HepG2 (cell line): ENCODE data around the gene SERPINB6. TPM values are rescaled to one million over a fixed set of nuclear protein-coding genes. Genes with fewer than 3 reads are reported as not detected.
A peak's percentile ranks its signal among the peaks of the same experiment; 100 is the strongest.

Source experiments
- ATAC-seq: fragments of 200-7000 bp; cut with Tn5 transposase; 3 replicates; pipeline ENCODE4 v1.9.1; 2020; ENCODE audit warnings: mild to moderate bottlenecking, moderate library complexity
- BruUV-seq: library from RNA; stranded (reverse); fragments of 400-500 nt; replicated peaks from 2 replicates; lab custom pipeline; 2021; lab: Mats Ljungman, UMichigan
- CTCF ChIA-PET: fragments of 300-600 bp; formaldehyde crosslinking; extraction: SDS; loops from one replicate; lab custom pipeline; 2021; ENCODE audit warnings: low total read pairs, inconsistent platforms, low intra/inter-chr PET ratio; lab: Yijun Ruan, JAX
- POLR2A ChIA-PET: fragments of 350-600 bp; sonication (Branson Sonifier 250); formaldehyde crosslinking; loops from one replicate; lab custom pipeline; 2020; ENCODE audit warnings: antibody characterized with exemption, inconsistent platforms; lab: Yijun Ruan, JAX
- DNase-seq: peaks from one replicate; pipeline ENCODE4 v3.0.0-alpha.2; 2015; ENCODE audit warnings: low spot score
- FAIRE-seq: peaks from 3 replicates; lab custom pipeline; 2011; peaks lifted over from hg19 to GRCh38; lab: Jason Lieb, UNC
- H2AFZ ChIP-seq: one replicate; pipeline ENCODE4 v1.6.1; 2011; ENCODE audit warnings: low read length, inconsistent platforms
- H3K27ac ChIP-seq: fragments of 300-600 bp; 3 replicates; pipeline ENCODE4 v1.8.0; 2011; ENCODE audit warnings: mixed run types, mild to moderate bottlenecking, mixed read lengths, low read length, inconsistent platforms; ENCODE audit not compliant: insufficient read depth; ENCODE audit errors: extremely low read length
- H3K27me3 ChIP-seq, 2 experiments: fragments of 200-600 bp in 1 of 2; 2 replicates in 1 of 2; 3 replicates in 1 of 2; pipeline versions ENCODE4 v1.6.0 to v1.8.0; 2011; ENCODE audit warnings: low read length in 2 of 2, mild to moderate bottlenecking in 2 of 2, moderate library complexity in 2 of 2, inconsistent platforms in 1 of 2; ENCODE audit not compliant: insufficient read depth in 2 of 2, control insufficient read depth in 1 of 2
- H3K36me3 ChIP-seq, 2 experiments: fragments of 200-600 bp in 1 of 2; replicated peaks in 1 of 2; 2 replicates in 1 of 2; 3 replicates in 1 of 2; pipeline versions ENCODE4 v1.5.1 to v1.8.0; 2011; ENCODE audit warnings: low read length in 2 of 2, inconsistent platforms in 1 of 2; ENCODE audit not compliant: insufficient read depth in 2 of 2, control insufficient read depth in 1 of 2
- H3K4me1 ChIP-seq: 2 replicates; pipeline ENCODE4 v1.5.1; 2012; ENCODE audit warnings: low read length, inconsistent platforms; ENCODE audit not compliant: insufficient read depth
- H3K4me2 ChIP-seq: 2 replicates; pipeline ENCODE4 v1.6.0; 2011; ENCODE audit warnings: low read depth, low read length, inconsistent platforms
- H3K4me3 ChIP-seq, 3 experiments: fragments of 200-600 bp in 1 of 3; sonication (generic), shearing (Covaris generic) in 1 of 3; replicated peaks in 1 of 3; 2 replicates each; pipeline ENCODE4 v1.5.1; 2011 to 2016; ENCODE audit warnings: low read length in 3 of 3, inconsistent platforms in 2 of 3, low read depth in 2 of 3, mild to moderate bottlenecking in 2 of 3, control low read depth in 1 of 3, mixed read lengths in 1 of 3; ENCODE audit not compliant: insufficient read depth in 1 of 3
- H3K79me2 ChIP-seq: one replicate; pipeline ENCODE4 v1.6.1; 2011; ENCODE audit warnings: low read length, inconsistent platforms; ENCODE audit not compliant: insufficient read depth
- H3K9ac ChIP-seq: 2 replicates; pipeline ENCODE4 v1.6.0; 2011; ENCODE audit warnings: mild to moderate bottlenecking, low read depth, low read length, inconsistent platforms; ENCODE audit not compliant: insufficient read depth
- H3K9me3 ChIP-seq: 2 replicates; pipeline ENCODE4 v1.5.1; 2012; ENCODE audit warnings: mild to moderate bottlenecking, low read length
- H4K20me1 ChIP-seq: 2 replicates; pipeline ENCODE4 v1.6.0; 2011; ENCODE audit warnings: inconsistent platforms, mild to moderate bottlenecking, low read length, moderate library complexity; ENCODE audit not compliant: insufficient read depth
- AKNA ChIP-seq: sonication (generic); formaldehyde crosslinking; IDR thresholded peaks from 2 replicates; pipeline ENCODE4 v1.4.0; 2020; ENCODE audit warnings: missing genetic modification reagents, borderline replicate concordance
- HNRNPK ChIP-seq: fragments of 200-400 bp; formaldehyde crosslinking; IDR thresholded peaks from 2 replicates; pipeline ENCODE4 v1.6.1; 2018; ENCODE audit warnings: low read length, low read depth, moderate library complexity, mild to moderate bottlenecking; ENCODE audit not compliant: poor library complexity, severe bottlenecking
- NFIB ChIP-seq: sonication (generic); formaldehyde crosslinking; IDR thresholded peaks from 2 replicates; pipeline ENCODE4 v1.9.0; 2021; ENCODE audit warnings: missing genetic modification reagents, mild to moderate bottlenecking, borderline replicate concordance
- RFXAP ChIP-seq: sonication (generic); formaldehyde crosslinking; IDR thresholded peaks from 2 replicates; pipeline ENCODE4 v1.4.0; 2020; ENCODE audit warnings: missing genetic modification reagents, borderline replicate concordance
- SALL2 ChIP-seq: sonication (generic); formaldehyde crosslinking; IDR thresholded peaks from 2 replicates; pipeline ENCODE4 v1.8.1; 2023; ENCODE audit warnings: mild to moderate bottlenecking, missing genetic modification reagents, inconsistent platforms
- ZFP37 ChIP-seq: sonication (generic); formaldehyde crosslinking; IDR thresholded peaks from 2 replicates; pipeline ENCODE4 v1.4.0; 2020; ENCODE audit warnings: missing genetic modification reagents, borderline replicate concordance
- ZNF17 ChIP-seq: sonication (generic); formaldehyde crosslinking; IDR thresholded peaks from 2 replicates; pipeline ENCODE4 v1.5.0; 2020; ENCODE audit warnings: mild to moderate bottlenecking, missing genetic modification reagents
- ZNF337 ChIP-seq: sonication (generic); formaldehyde crosslinking; IDR thresholded peaks from 2 replicates; pipeline ENCODE4 v1.5.1; 2020; ENCODE audit warnings: missing genetic modification reagents, low read depth, mild to moderate bottlenecking, borderline replicate concordance
- ZNF33B ChIP-seq: sonication (generic); formaldehyde crosslinking; IDR thresholded peaks from 2 replicates; pipeline ENCODE4 v1.5.1; 2020; ENCODE audit warnings: mild to moderate bottlenecking, missing genetic modification reagents
- ZNF383 ChIP-seq: sonication (generic); formaldehyde crosslinking; IDR thresholded peaks from 2 replicates; pipeline ENCODE4 v1.4.0; 2020; ENCODE audit warnings: missing genetic modification reagents, mild to moderate bottlenecking, borderline replicate concordance
- ZNF629 ChIP-seq: sonication (generic); formaldehyde crosslinking; conservative IDR thresholded peaks from 2 replicates; pipeline ENCODE4 v1.5.0; 2020; ENCODE audit warnings: missing genetic modification reagents
- ZSCAN21 ChIP-seq: sonication (generic); formaldehyde crosslinking; IDR thresholded peaks from 2 replicates; pipeline ENCODE4 v1.8.0; 2022; ENCODE audit warnings: mild to moderate bottlenecking, missing genetic modification reagents, moderate library complexity, borderline replicate concordance
- WGBS: methylation state at CpG from one replicate; pipeline ENCODE4 v1.1.6; 2017; ENCODE audit warnings: low lambda C conversion rate; 5-methylcytosine and 5-hydroxymethylcytosine counted together
- in situ Hi-C: cut with HindIII; loops from 2 replicates; pipeline ENCODE4 v1.10.0; 2017; ENCODE audit warnings: low pct_unique_long_range_greater_than_20kb; ENCODE audit not compliant: extremely low pct_ligation_motif_present
- intact Hi-C: fragments of 100-400 bp; cut with micrococcal nuclease; formaldehyde crosslinking; loops from one replicate; pipeline ENCODE4 v1.10.0; 2022; ENCODE audit not compliant: unreplicated experiment
- polyA plus RNA-seq, 8 experiments: library from polyadenylated mRNA; depleted of rRNA in 3 of 8; stranded (reverse) in 7 of 8; unstranded in 1 of 8; fragments of >200 nt; fragmentation: Illumina TruSeq in 4 of 8; extraction: Trizol in 4 of 8; gene quantifications; 2 replicates each; pipeline versions ENCODE4 v1.2.1 to v1.2.3, GENCODE V29; 2011 to 2016; ENCODE audit warnings: low read depth in 4 of 8, missing spikeins in 1 of 8, mixed read lengths in 1 of 8; ENCODE audit not compliant: insufficient read depth in 1 of 8
- total RNA-seq, 5 experiments: library from RNA; depleted of rRNA; stranded (reverse); fragments of >200 nt; fragmentation: Illumina TruSeq; extraction: Trizol; gene quantifications; 2 replicates each; pipeline ENCODE4 v1.2.3, GENCODE V29; 2016; ENCODE audit warnings: low read depth in 1 of 5
- TF ChIP-seq, protein P1 (sequence below): sonication (generic); formaldehyde crosslinking; IDR thresholded peaks from 2 replicates; pipeline ENCODE4 v1.8.0; 2022; ENCODE audit warnings: mild to moderate bottlenecking, missing genetic modification reagents, borderline replicate concordance

Gene SERPINB6
- total and polyA plus RNA-seq, 2 of the 13 experiments (the other 11 are each of a cell fraction or from before 2014, with no cell fraction given), result 38.2 to 61.3 TPM

- 0 out of 6 replicates have a peak overlapping the region, but pooled peaks of 1 of the 3 experiments have one; percentile 24 for H3K4me3 ChIP-seq
Measured at GRCh38 chr6:3001146-3001772, 29.9 kb upstream of the SERPINB6 start.

More at GRCh38 chr6:3001146-3001772, 29.9 kb upstream of the SERPINB6 start:
- in situ Hi-C loops, result no loop called here
- WGBS, result 83% methylated on average over 11 of the region's 11 CpGs
- Histone ChIP-seq H3K27me3 (no peaks in the 10 kb centered on the region; a peak in 1 of 5 replicates), H3K9me3 (no peaks in the 10 kb centered on the region), H3K27ac (peak overlapping the region; percentile 43), H3K79me2 (peaks cover 6% of the 10 kb centered on the region), H3K36me3 (peaks cover 5 to 11% of the 10 kb centered on the region in 2 experiments; a peak in 3 of 5 replicates), H2AFZ (no peak overlapping the region), H4K20me1 (0 out of 2 replicates have a peak, but pooled peaks cover 3% of the 10 kb centered on the region), H3K9ac (no peak overlapping the region), H3K4me2 (peak overlapping the region; percentile 93), H3K4me1 (peaks cover 44% of the 10 kb centered on the region)
- no peak for FAIRE-seq
- DNase-seq, result no peak
- TF ChIP-seq, protein P1, sequence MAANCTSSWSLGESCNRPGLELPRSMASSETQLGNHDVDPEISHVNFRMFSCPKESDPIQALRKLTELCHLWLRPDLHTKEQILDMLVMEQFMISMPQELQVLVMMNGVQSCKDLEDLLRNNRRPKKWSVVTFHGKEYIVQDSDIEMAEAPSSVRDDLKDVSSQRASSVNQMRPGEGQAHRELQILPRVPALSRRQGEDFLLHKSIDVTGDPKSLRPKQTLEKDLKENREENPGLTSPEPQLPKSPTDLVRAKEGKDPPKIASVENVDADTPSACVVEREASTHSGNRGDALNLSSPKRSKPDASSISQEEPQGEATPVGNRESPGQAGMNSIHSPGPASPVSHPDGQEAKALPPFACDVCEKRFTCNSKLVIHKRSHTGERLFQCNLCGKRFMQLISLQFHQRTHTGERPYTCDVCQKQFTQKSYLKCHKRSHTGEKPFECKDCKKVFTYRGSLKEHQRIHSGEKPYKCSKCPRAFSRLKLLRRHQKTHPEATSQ, result 0 out of 2 replicates have a peak, but pooled peaks have one; percentile 8
- TF ChIP-seq ZNF17 (no peak), HNRNPK (no peak), ZFP37 (no peak), ZNF383 (no peak), ZNF629 (no peak), ZNF33B (no peak), ZSCAN21 (CRISPR knock-in tag) (no peak), ZNF337 (0 out of 2 replicates have a peak, but pooled peaks have one; percentile 19), RFXAP (CRISPR knock-in tag) (0 out of 2 replicates have a peak, but pooled peaks have one; percentile 1), AKNA (CRISPR knock-in tag) (no peak), NFIB (no peak), SALL2 (CRISPR knock-in tag) (no peak)
- intact Hi-C loops, result loop anchor here (5.0 kb wide), 1 partner anchor 36 kb away; no protein-coding TSS in a partner anchor
- ATAC-seq, result no peak
- CTCF ChIA-PET, result interaction anchor here (1.9 kb wide), 1 partner anchor 52 kb away, joined by 9 read pairs; no protein-coding TSS in a partner anchor
- POLR2A ChIA-PET, result interaction anchor here (0.7 to 5.7 kb wide), 13 partner anchors 9 to 250 kb away, joined by 3 to 122 read pairs (median 4); partner anchors contain the start of genes RIPK1, SERPINB1, SERPINB6 and SERPINB9
- no TSS peak for BruUV-seq
